Peyer's patch (tissue), 4 donors: ENCODE data around the gene CHSY1.

Experiments
- POLR2A ChIP-seq, 2 donors: fragments of 450-650 bp; IDR thresholded peaks; one replicate each; pipeline ENCODE4 v1.5.1; 2017; ENCODE audit warnings: antibody characterized with exemption in 2 of 2, mild to moderate bottlenecking in 2 of 2, moderate library complexity in 2 of 2
- TF ChIP-seq, protein P1 (sequence below), 6 experiments: fragments of 450-650 bp in 4 of 6; fragments of 200-600 bp in 2 of 6; sonication (generic) in 1 of 6; IDR thresholded peaks; one replicate each; pipeline ENCODE4 v1.5.1; 2017 to 2019; ENCODE audit warnings: antibody characterized with exemption in 6 of 6, mild to moderate bottlenecking in 3 of 6, moderate library complexity in 1 of 6

DNA sequence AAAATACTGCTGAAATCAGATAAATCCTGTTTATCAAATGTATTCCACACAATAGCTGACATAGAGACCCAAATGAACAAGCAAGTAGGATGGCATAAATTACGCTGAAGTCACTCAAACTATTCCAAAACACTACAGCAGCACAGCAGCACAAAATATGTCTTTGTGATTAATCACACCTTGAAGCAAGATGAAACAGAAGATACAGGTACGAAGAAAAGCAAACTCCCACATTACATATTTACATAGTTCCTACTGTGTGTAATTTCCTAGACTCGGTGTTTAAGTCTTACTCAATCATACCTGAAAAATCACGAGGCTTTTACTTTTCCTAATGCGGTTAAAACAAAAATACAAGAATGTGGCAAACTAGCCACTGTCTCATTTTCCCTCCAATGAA is 38.3 kb downstream of the CHSY1 start:
- no peak for TF ChIP-seq POLR2A (IDR thresholded peaks at IDR 0.05)
- TF ChIP-seq, protein P1, sequence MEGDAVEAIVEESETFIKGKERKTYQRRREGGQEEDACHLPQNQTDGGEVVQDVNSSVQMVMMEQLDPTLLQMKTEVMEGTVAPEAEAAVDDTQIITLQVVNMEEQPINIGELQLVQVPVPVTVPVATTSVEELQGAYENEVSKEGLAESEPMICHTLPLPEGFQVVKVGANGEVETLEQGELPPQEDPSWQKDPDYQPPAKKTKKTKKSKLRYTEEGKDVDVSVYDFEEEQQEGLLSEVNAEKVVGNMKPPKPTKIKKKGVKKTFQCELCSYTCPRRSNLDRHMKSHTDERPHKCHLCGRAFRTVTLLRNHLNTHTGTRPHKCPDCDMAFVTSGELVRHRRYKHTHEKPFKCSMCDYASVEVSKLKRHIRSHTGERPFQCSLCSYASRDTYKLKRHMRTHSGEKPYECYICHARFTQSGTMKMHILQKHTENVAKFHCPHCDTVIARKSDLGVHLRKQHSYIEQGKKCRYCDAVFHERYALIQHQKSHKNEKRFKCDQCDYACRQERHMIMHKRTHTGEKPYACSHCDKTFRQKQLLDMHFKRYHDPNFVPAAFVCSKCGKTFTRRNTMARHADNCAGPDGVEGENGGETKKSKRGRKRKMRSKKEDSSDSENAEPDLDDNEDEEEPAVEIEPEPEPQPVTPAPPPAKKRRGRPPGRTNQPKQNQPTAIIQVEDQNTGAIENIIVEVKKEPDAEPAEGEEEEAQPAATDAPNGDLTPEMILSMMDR (IDR thresholded peaks at IDR 0.05), result no peak
